IMR-90 (cell line): ENCODE results near the gene MAEL. TPM values are rescaled to one million over a fixed set of nuclear protein-coding genes. Genes with fewer than 3 reads are reported as not detected.

Experiments
- ATAC-seq: fragments of 200-7000 bp; cut with Tn5 transposase; 2 replicates; pipeline ENCODE4 v1.9.1; 2020; ENCODE audit warnings: low read depth, mild to moderate bottlenecking, moderate library complexity
- BruUV-seq: library from RNA; stranded (reverse); fragments of 400-500 nt; replicated peaks from 2 replicates; lab custom pipeline; 2021; lab: Mats Ljungman, UMichigan
- CTCF ChIA-PET: fragments of 300-600 bp; formaldehyde crosslinking; extraction: SDS; loops from one replicate; lab custom pipeline; 2021; ENCODE audit warnings: antibody characterized with exemption; lab: Yijun Ruan, JAX
- POLR2A ChIA-PET: fragments of 300-600 bp; sonication (Branson Sonifier 250); formaldehyde crosslinking; loops from one replicate; lab custom pipeline; 2022; ENCODE audit warnings: antibody characterized with exemption; ENCODE audit not compliant: unreplicated experiment; lab: Charles Lee
- DNase-seq: peaks from one replicate; pipeline ENCODE4 v3.0.0; 2013
- H2AFZ ChIP-seq: replicated peaks from 2 replicates; pipeline ENCODE3; 2013; ENCODE audit warnings: low read length, mild to moderate bottlenecking; ENCODE audit not compliant: poor library complexity
- H2AK5ac ChIP-seq: 2 replicates; pipeline ENCODE4 v1.6.1; 2013; ENCODE audit warnings: low read depth, low read length, inconsistent platforms
- H2AK9ac ChIP-seq: replicated peaks from 2 replicates; pipeline ENCODE3; 2013; ENCODE audit warnings: mild to moderate bottlenecking, low read depth, low read length, moderate library complexity; ENCODE audit not compliant: poor library complexity
- H2BK120ac ChIP-seq: 2 replicates; pipeline ENCODE4 v1.6.1; 2013; ENCODE audit warnings: low read depth, low read length, inconsistent platforms
- H2BK15ac ChIP-seq: 3 replicates; pipeline ENCODE4 v1.6.1; 2013; ENCODE audit warnings: low read depth, low read length, inconsistent platforms
- H2BK20ac ChIP-seq: 2 replicates; pipeline ENCODE4 v1.6.1; 2013; ENCODE audit warnings: low read depth, mild to moderate bottlenecking, inconsistent platforms, low read length, moderate library complexity
- H2BK5ac ChIP-seq: 2 replicates; pipeline ENCODE4 v1.6.1; 2013; ENCODE audit warnings: mild to moderate bottlenecking, low read depth, low read length, inconsistent platforms; ENCODE audit not compliant: poor library complexity, severe bottlenecking
- H3K14ac ChIP-seq: replicated peaks from 2 replicates; pipeline ENCODE4 v1.6.1; 2013; ENCODE audit warnings: low read depth, low read length, inconsistent platforms
- H3K18ac ChIP-seq: 2 replicates; pipeline ENCODE4 v1.6.1; 2013; ENCODE audit warnings: low read depth, low read length, control low read depth
- H3K23ac ChIP-seq: 2 replicates; pipeline ENCODE4 v1.6.1; 2013; ENCODE audit warnings: low read depth, low read length, inconsistent platforms
- H3K27ac ChIP-seq: 2 replicates; pipeline ENCODE4 v1.5.1; 2013; ENCODE audit warnings: mild to moderate bottlenecking, control low read depth, low read length; ENCODE audit not compliant: insufficient read depth
- H3K27me3 ChIP-seq: 2 replicates; pipeline ENCODE4 v1.6.1; 2013; ENCODE audit warnings: low read length; ENCODE audit not compliant: control insufficient read depth, insufficient read depth
- H3K36me3 ChIP-seq: 2 replicates; pipeline ENCODE4 v1.6.1; 2013; ENCODE audit warnings: low read length, mixed read lengths; ENCODE audit not compliant: control insufficient read depth, insufficient read depth
- H3K4ac ChIP-seq: 2 replicates; pipeline ENCODE4 v1.6.1; 2013; ENCODE audit warnings: low read depth, low read length, inconsistent platforms
- H3K4me1 ChIP-seq: 2 replicates; pipeline ENCODE4 v1.6.1; 2013; ENCODE audit warnings: low read length, mixed read lengths; ENCODE audit not compliant: control insufficient read depth, insufficient read depth
- H3K4me2 ChIP-seq: 2 replicates; pipeline ENCODE4 v1.6.1; 2013; ENCODE audit warnings: low read depth, mild to moderate bottlenecking, control low read depth, low read length, moderate library complexity
- H3K4me3 ChIP-seq: 2 replicates; pipeline ENCODE4 v1.5.1; 2013; ENCODE audit warnings: low read depth, mild to moderate bottlenecking, control low read depth, low read length, moderate library complexity; ENCODE audit not compliant: insufficient read depth
- H3K56ac ChIP-seq: 2 replicates; pipeline ENCODE4 v1.6.1; 2013; ENCODE audit warnings: low read length, inconsistent platforms; ENCODE audit not compliant: insufficient read depth; ENCODE audit errors: extremely low read depth
- H3K79me1 ChIP-seq, 2 experiments: 2 replicates each; pipeline ENCODE4 v1.6.1; 2013; ENCODE audit warnings: low read length in 2 of 2, inconsistent platforms in 1 of 2, low read depth in 1 of 2
- H3K9ac ChIP-seq: 2 replicates; pipeline ENCODE4 v1.6.1; 2013; ENCODE audit warnings: low read depth, low read length, control low read depth
- H3K9me1 ChIP-seq: 2 replicates; pipeline ENCODE4 v1.6.1; 2013; ENCODE audit warnings: low read length, inconsistent platforms; ENCODE audit not compliant: insufficient read depth
- H3K9me3 ChIP-seq: 2 replicates; pipeline ENCODE4 v1.6.1; 2013; ENCODE audit warnings: low read length; ENCODE audit not compliant: control insufficient read depth, insufficient read depth
- H4K20me1 ChIP-seq: 2 replicates; pipeline ENCODE4 v1.6.1; 2013; ENCODE audit warnings: low read length, inconsistent platforms; ENCODE audit not compliant: insufficient read depth
- H4K5ac ChIP-seq: 2 replicates; pipeline ENCODE4 v1.6.1; 2013; ENCODE audit warnings: mild to moderate bottlenecking, low read depth, low read length, control low read depth
- H4K8ac ChIP-seq, 2 experiments: 2 replicates each; pipeline ENCODE4 v1.6.1; 2013; ENCODE audit warnings: low read depth in 2 of 2, low read length in 2 of 2, control low read depth in 1 of 2, inconsistent platforms in 1 of 2
- H4K91ac ChIP-seq: 2 replicates; pipeline ENCODE4 v1.6.1; 2013; ENCODE audit warnings: low read depth, low read length, inconsistent platforms; ENCODE audit not compliant: insufficient read depth
- CEBPB ChIP-seq: IDR thresholded peaks from 2 replicates; pipeline ENCODE4 v1.6.1; 2012; ENCODE audit warnings: low read depth, low read length, improper control_type of control experiment
- CHD1 ChIP-seq: IDR thresholded peaks from 2 replicates; pipeline ENCODE4 v1.6.1; 2012; ENCODE audit warnings: low read depth, low read length, improper control_type of control experiment
- FOS ChIP-seq: fragments of 150-350 bp; IDR thresholded peaks from 2 replicates; pipeline ENCODE4 v1.6.1; 2016; ENCODE audit warnings: low read depth, low read length
- SMC3 ChIP-seq: fragments of 150-350 bp; IDR thresholded peaks from 2 replicates; pipeline ENCODE4 v1.6.1; 2016; ENCODE audit warnings: low read depth, mild to moderate bottlenecking, antibody characterized with exemption, low read length, moderate library complexity
- WGBS, 2 experiments: methylation state at CpG; one replicate each; pipeline versions ENCODE4 v1.1.5 to v1.1.7; 2013; ENCODE audit warnings: missing lambda C conversion rate in 2 of 2; ENCODE audit not compliant: insufficient read length in 1 of 2; ENCODE audit errors: extremely low coverage in 2 of 2; 5-methylcytosine and 5-hydroxymethylcytosine counted together
- dilution Hi-C: fragments of 300-500 bp; cut with HindIII; formaldehyde crosslinking; loops from one replicate; pipeline ENCODE4 v1.14.3; 2018; ENCODE audit warnings: low sequenced_read_pairs; ENCODE audit not compliant: unreplicated experiment
- in situ Hi-C: fragments of 300-500 bp; cut with MboI; formaldehyde crosslinking; loops from 3 replicates; pipeline ENCODE4 v1.14.3; 2019; ENCODE audit warnings: low sequenced_read_pairs, inconsistent platforms, mixed read lengths
- intact Hi-C: fragments of 100-400 bp; cut with micrococcal nuclease; formaldehyde crosslinking; loops from 2 replicates; pipeline ENCODE4 v1.10.0; 2022
- polyA plus RNA-seq, 3 experiments: library from polyadenylated mRNA; depleted of rRNA; stranded (reverse); fragments of >200 nt; gene quantifications; 2 replicates each; pipeline ENCODE4 v1.2.3, GENCODE V29; 2012; ENCODE audit warnings: low replicate concordance in 1 of 3
- total RNA-seq: library from RNA; depleted of rRNA; stranded (reverse); fragments of >200 nt; gene quantifications from 2 replicates; pipeline ENCODE4 v1.2.3, GENCODE V29; 2012

Gene MAEL
- total and polyA plus RNA-seq, 2 of the 4 experiments (the other 2 are of a cell fraction) = not detected

- intact Hi-C loops (loop anchor here (5.0 kb wide), 1 partner anchor 568 kb away; no protein-coding TSS in a partner anchor), in situ Hi-C loops (loop anchor here (10.0 kb wide), 2 partner anchors 140 to 580 kb away; no protein-coding TSS in a partner anchor), dilution Hi-C loops (no loop called here)
- no peak for TF ChIP-seq SMC3
- no peak for TF ChIP-seq CEBPB
- TF ChIP-seq FOS = no peak
- no peak for TF ChIP-seq CHD1
- H3K4me2 ChIP-seq = no peak overlapping the region
- H2BK20ac ChIP-seq = no peak overlapping the region
- H4K91ac ChIP-seq = no peak overlapping the region
- H3K56ac ChIP-seq = no peak overlapping the region
- no peak overlapping the region for H3K23ac ChIP-seq
- no TSS peak for BruUV-seq
- no peak overlapping the region for H2AFZ ChIP-seq
- no peak overlapping the region for H3K4ac ChIP-seq
- ATAC-seq (no peak), DNase-seq (no peak)
- WGBS, 2 experiments = 54% methylated on average over 5 of the region's 14 CpGs; no CpG with 5 or more reads in 1 of the 2 experiments
- no peaks in the 10 kb centered on the region for H3K79me1 ChIP-seq
- H3K9me1 ChIP-seq = peaks cover 6% of the 10 kb centered on the region; the same call in 1 of the 2 replicates
- no peaks in the 10 kb centered on the region for H3K36me3 ChIP-seq
- H3K4me3 ChIP-seq = no peak overlapping the region
- H2BK15ac ChIP-seq = no peak overlapping the region
- H4K8ac ChIP-seq = no peak overlapping the region
- no peak overlapping the region for H3K14ac ChIP-seq
- H3K27ac ChIP-seq = no peak overlapping the region
- ChIA-PET POLR2A (no interaction called here), CTCF (interaction anchor here (0.7 kb wide), 2 partner anchors 89 to 1054 kb away, joined by 3 read pairs; no protein-coding TSS in a partner anchor)
- no peak overlapping the region for H2AK5ac ChIP-seq
- no peaks in the 10 kb centered on the region for H4K20me1 ChIP-seq
- H3K27me3 ChIP-seq = no peaks in the 10 kb centered on the region
- no peak overlapping the region for H2BK120ac ChIP-seq
- no peaks in the 10 kb centered on the region for H3K9me3 ChIP-seq
- H2BK5ac ChIP-seq = no peak overlapping the region
- H2AK9ac ChIP-seq = no peak overlapping the region
- H4K5ac ChIP-seq = no peak overlapping the region
- no peaks in the 10 kb centered on the region for H3K4me1 ChIP-seq
- no peak overlapping the region for H3K9ac ChIP-seq
- no peak overlapping the region for H3K18ac ChIP-seq
Observed at GRCh38 chr1:167054946-167055630, 66.0 kb downstream of the MAEL start.
